K562 (cell line): Measurements from ENCODE around the gene ADCY5. TPM values are rescaled to one million over a fixed set of nuclear protein-coding genes. Genes with fewer than 3 reads are reported as not detected.

Experiments used
- ATAC-seq: fragments of 200-7000 bp; cut with Tn5 transposase; 3 replicates; pipeline ENCODE4 v1.9.1; 2020; ENCODE audit warnings: moderate library complexity
- Bru-seq: library from RNA; stranded (reverse); fragments of 400-500 nt; gene quantifications from one replicate; lab custom pipeline; 2021; lab: Mats Ljungman, UMichigan
- BruChase-seq, 2 experiments: library from RNA; stranded (reverse); fragments of 400-500 nt; gene quantifications; one replicate each; lab custom pipeline; 2021; lab: Mats Ljungman, UMichigan
- BruUV-seq: library from RNA; stranded (reverse); fragments of 400-500 nt; replicated peaks from 2 replicates; lab custom pipeline; 2021; lab: Mats Ljungman, UMichigan
- CTCF ChIA-PET: fragments of 300-600 bp; formaldehyde crosslinking; extraction: SDS; loops from one replicate; lab custom pipeline; 2021; ENCODE audit warnings: low intra/inter-chr PET ratio; lab: Yijun Ruan, JAX
- POLR2A ChIA-PET: fragments of 300-600, 350-650 bp; sonication (Branson Sonifier 250); formaldehyde crosslinking; extraction: SDS; loops from one replicate; lab custom pipeline; 2021; ENCODE audit warnings: antibody characterized with exemption, inconsistent platforms; lab: Yijun Ruan, JAX
- DNase-seq, 4 experiments: peaks; one replicate each; pipeline versions ENCODE4 v3.0.0 to v3.0.0-alpha.2; 2011 to 2018; ENCODE audit warnings: low spot score in 3 of 4, mixed read lengths in 3 of 4; ENCODE audit errors: extremely low read depth in 1 of 4
- FAIRE-seq: peaks from 2 replicates; lab custom pipeline; 2011; peaks lifted over from hg19 to GRCh38; lab: Jason Lieb, UNC
- H2AFZ ChIP-seq: 2 replicates; pipeline ENCODE4 v1.6.0; 2011; ENCODE audit warnings: low read depth, low read length, control low read depth, inconsistent platforms
- H3K27ac ChIP-seq: fragments of 200-600 bp; 3 replicates; pipeline ENCODE4 v1.8.0; 2011; ENCODE audit warnings: low read depth, mild to moderate bottlenecking, control low read depth, inconsistent platforms, low read length, moderate library complexity, mixed read lengths; ENCODE audit errors: extremely low read depth
- H3K27me3 ChIP-seq, 2 experiments: fragments of 300-600 bp in 1 of 2; 2 replicates in 1 of 2; 3 replicates in 1 of 2; pipeline versions ENCODE4 v1.6.0 to v1.8.0; 2011; ENCODE audit warnings: inconsistent platforms in 2 of 2, low read length in 2 of 2, mild to moderate bottlenecking in 1 of 2, mixed read lengths in 1 of 2, moderate library complexity in 1 of 2; ENCODE audit not compliant: control insufficient read depth in 2 of 2, insufficient read depth in 2 of 2
- H3K36me3 ChIP-seq: fragments of 300-600 bp; 3 replicates; pipeline ENCODE4 v1.8.0; 2011; ENCODE audit warnings: mild to moderate bottlenecking, low read length, inconsistent platforms; ENCODE audit not compliant: control insufficient read depth, insufficient read depth
- H3K4me1 ChIP-seq, 2 experiments: fragments of 200-600 bp in 1 of 2; replicated peaks in 1 of 2; 2 replicates in 1 of 2; 3 replicates in 1 of 2; pipeline versions ENCODE4 v1.5.1 to v1.8.0; 2011; ENCODE audit warnings: inconsistent platforms in 2 of 2, low read length in 2 of 2, mild to moderate bottlenecking in 1 of 2, mixed read lengths in 1 of 2, moderate library complexity in 1 of 2; ENCODE audit not compliant: control insufficient read depth in 2 of 2, insufficient read depth in 2 of 2
- H3K4me2 ChIP-seq: 2 replicates; pipeline ENCODE4 v1.6.1; 2011; ENCODE audit warnings: low read length, control low read depth, inconsistent platforms, mixed read lengths; ENCODE audit not compliant: insufficient read depth
- H3K4me3 ChIP-seq: fragments of 200-600 bp; sonication (generic), shearing (Covaris generic); 2 replicates; pipeline ENCODE4 v1.5.1; 2016; ENCODE audit warnings: control low read depth, inconsistent platforms
- H3K79me2 ChIP-seq: fragments of 200-600 bp; 3 replicates; pipeline ENCODE4 v1.8.0; 2011; ENCODE audit warnings: low read length, inconsistent platforms; ENCODE audit not compliant: control insufficient read depth, insufficient read depth
- H3K9ac ChIP-seq, 2 experiments: 2 replicates each; pipeline versions ENCODE4 v1.6.0 to v1.6.1; 2011; ENCODE audit warnings: low read depth in 2 of 2, low read length in 2 of 2, control low read depth in 1 of 2, inconsistent platforms in 1 of 2, mild to moderate bottlenecking in 1 of 2, mixed read lengths in 1 of 2; ENCODE audit not compliant: insufficient read depth in 1 of 2
- H3K9me1 ChIP-seq: one replicate; pipeline ENCODE4 v1.6.0; 2011; ENCODE audit warnings: inconsistent platforms, mild to moderate bottlenecking, low read length, moderate library complexity; ENCODE audit not compliant: control insufficient read depth, insufficient read depth
- H3K9me3 ChIP-seq: replicated peaks from 2 replicates; pipeline ENCODE4 v1.5.1; 2011; ENCODE audit warnings: low read depth, low read length, inconsistent platforms; ENCODE audit not compliant: control insufficient read depth, insufficient read depth
- H4K20me1 ChIP-seq: replicated peaks from 2 replicates; pipeline ENCODE4 v1.6.1; 2011; ENCODE audit warnings: low read length, inconsistent platforms, mixed read lengths; ENCODE audit not compliant: control insufficient read depth, insufficient read depth
- CSDE1 ChIP-seq, 2 experiments: fragments of 450-650 bp; IDR thresholded peaks; 2 replicates each; pipeline ENCODE4 v1.6.1; 2016; ENCODE audit warnings: mild to moderate bottlenecking in 1 of 2
- HNRNPL ChIP-seq: fragments of 200-400 bp; formaldehyde crosslinking; IDR thresholded peaks from 2 replicates; pipeline ENCODE4 v1.6.1; 2017; ENCODE audit warnings: low read depth, mild to moderate bottlenecking, low read length
- ILK ChIP-seq: fragments of 450-650 bp; IDR thresholded peaks from 2 replicates; pipeline ENCODE4 v1.6.1; 2016; ENCODE audit warnings: missing genetic modification characterization, low read depth, mild to moderate bottlenecking, missing compliant biosample characterization, moderate library complexity, borderline replicate concordance
- POLR2B ChIP-seq: fragments of 450-650 bp; IDR thresholded peaks from 2 replicates; pipeline ENCODE4 v1.6.1; 2018; ENCODE audit warnings: low read depth; ENCODE audit not compliant: partially characterized antibody
- ZNF316 ChIP-seq: fragments of 450-650 bp; IDR thresholded peaks from 2 replicates; pipeline ENCODE4 v1.6.1; 2016
- WGBS: fragments of 100-300 bp; shearing (Covaris generic); methylation state at CpG from one replicate; pipeline ENCODE4 v1.1.6; 2016; ENCODE audit warnings: low coverage, mixed read lengths; ENCODE audit not compliant: insufficient coverage; ENCODE audit errors: missing lambda C conversion rate; 5-methylcytosine and 5-hydroxymethylcytosine counted together
- in situ Hi-C: fragments of 300-500 bp; cut with MboI; formaldehyde crosslinking; loops from 4 replicates; pipeline ENCODE4 v1.15.0; 2018; ENCODE audit warnings: inconsistent platforms, mixed read lengths
- intact Hi-C: fragments of 100-400 bp; cut with micrococcal nuclease; formaldehyde crosslinking; loops from 2 replicates; pipeline ENCODE4 v1.14.2; 2022
- long read RNA-seq, 3 experiments: library from polyadenylated mRNA in 2 of 3; library from RNA in 1 of 3; unstranded in 2 of 3; stranded (forward) in 1 of 3; transcript quantifications; one replicate each; pipeline ENCODE4 v2.0.0, GENCODE V29; 2019 to 2022
- polyA minus RNA-seq, 3 experiments: library from RNA; depleted of rRNA, polyadenylated mRNA; stranded (reverse); fragments of >200 nt; gene quantifications; 2 replicates each; pipeline ENCODE4 v1.2.3, GENCODE V29; 2011
- polyA plus RNA-seq, 8 experiments: library from polyadenylated mRNA; depleted of rRNA in 4 of 8; stranded (reverse) in 5 of 8; unstranded in 3 of 8; fragments of >200 nt; fragmentation: Nextera tagmentation in 2 of 8; fragmentation: Illumina TruSeq in 1 of 8; extraction: Ambion mirVana in 2 of 8; extraction: Trizol in 1 of 8; gene quantifications; 2 replicates each; pipeline versions ENCODE4 v1.2.1 to v1.2.3, GENCODE V29; 2011 to 2014; ENCODE audit warnings: inconsistent platforms in 1 of 8, missing spikeins in 1 of 8
- total RNA-seq, 7 experiments: library from RNA; depleted of rRNA in 6 of 7; stranded (reverse); fragments of >200 nt in 6 of 7; fragmentation: Illumina TruSeq in 2 of 7; extraction: Trizol in 2 of 7; gene quantifications; 2 replicates each; pipeline versions ENCODE4 v1.2.1 to v1.2.3, GENCODE V29; 2011 to 2021; ENCODE audit warnings: low replicate concordance in 1 of 7
- TF ChIP-seq, protein P1 (sequence below): conservative IDR thresholded peaks from 2 replicates; pipeline ENCODE4 v1.6.1; 2011; ENCODE audit warnings: low read depth, mild to moderate bottlenecking, low read length; ENCODE audit not compliant: control insufficient read depth
- TF ChIP-seq, protein P2 (sequence below): fragments of 250-450 bp; sonication (Bioruptor Pico); IDR thresholded peaks from 2 replicates; pipeline ENCODE4 v1.5.0; 2021; ENCODE audit warnings: mild to moderate bottlenecking, borderline replicate concordance

ADCY5 gene
- total RNA-seq (2011; cell fraction: chromatin; rRNA removed; ENCODE audit: low replicate concordance): not detected in 2 replicates
- total RNA-seq (2011; cell fraction: nucleolus; rRNA removed): not detected in 2 replicates
- total RNA-seq (2011; cell fraction: nucleoplasm; rRNA removed): not detected in 2 replicates
- total RNA-seq (2014; rRNA removed) (not detected in 2 replicates), total RNA-seq (2014; rRNA removed; fragmentation: Illumina TruSeq; extraction: Trizol) (not detected in 2 replicates), total RNA-seq (2015; rRNA removed; fragmentation: Illumina TruSeq; extraction: Trizol) (not detected in 2 replicates), total RNA-seq (2021) (0.13 TPM in 1 of 2 replicates, not detected in the other), polyA plus RNA-seq (2011; rRNA removed) (not detected in 2 replicates), polyA plus RNA-seq (2014; fragmentation: Illumina TruSeq; extraction: Trizol) (not detected in 2 replicates), polyA plus RNA-seq (2014; fragmentation: Nextera tagmentation; extraction: Ambion mirVana) (under 1 TPM in 1 of 2 experiments, not detected in 1; under 0.01 TPM), polyA plus RNA-seq (2014; rRNA removed) (not detected in 2 replicates), polyA minus RNA-seq (2011; rRNA and poly(A)+ RNA removed) (not detected in 2 replicates), Bru-seq, nascent RNA (percentile 0 among the genes with signal in this experiment), BruChase-seq, experiment 1, labeled RNA remaining after a 2-hour chase (percentile 3 among the genes with signal in this experiment), BruChase-seq, experiment 2, labeled RNA remaining after a 6-hour chase (percentile 0 among the genes with signal in this experiment)
- polyA plus RNA-seq (2011; cell fraction: cytosol; rRNA removed): under 0.01 TPM in 1 of 2 replicates, not detected in the other
- not detected in 2 replicates for polyA plus RNA-seq (2011; cell fraction: nucleus; rRNA removed)
- polyA plus RNA-seq (2012): 0.07 TPM in 2 replicates
- not detected in 2 replicates for polyA minus RNA-seq (2011; cell fraction: cytosol; rRNA and poly(A)+ RNA removed)
- not detected in 2 replicates for polyA minus RNA-seq (2011; cell fraction: nucleus; rRNA and poly(A)+ RNA removed)
- long read RNA-seq, experiment 1: 0 reads
- long read RNA-seq, experiment 2: 0 reads
- long read RNA-seq, experiment 3: 0 reads

DNA sequence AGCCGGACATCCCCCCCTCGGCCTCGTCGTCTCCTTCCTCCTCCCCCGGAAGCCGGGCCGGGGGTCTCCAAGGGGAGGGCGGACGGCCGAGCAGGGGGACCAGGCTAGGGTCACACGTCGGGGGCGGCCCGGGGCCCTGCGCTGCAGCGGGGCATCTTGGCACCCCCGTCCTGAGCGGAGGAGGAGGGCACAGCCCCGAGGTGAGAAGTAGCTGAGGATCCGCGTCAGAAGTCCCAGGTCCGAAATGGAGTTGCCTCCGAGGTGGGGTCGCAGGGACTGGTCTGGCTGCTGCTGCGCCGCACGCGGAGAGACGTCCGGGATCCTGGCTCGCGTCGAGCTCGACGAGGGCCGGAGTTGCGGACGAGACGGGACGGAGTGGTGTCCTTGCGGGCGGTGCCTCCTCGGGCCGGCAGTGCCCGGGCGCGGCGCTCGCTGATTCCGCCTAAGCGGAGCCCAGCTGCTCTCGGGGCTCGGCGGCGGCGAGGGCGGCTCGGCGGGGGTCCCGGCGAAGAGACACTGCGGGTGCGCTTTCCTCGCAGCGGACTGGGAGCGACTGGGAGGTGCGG lies at the start of gene ADCY5:
Gene ADCY5, minus strand, starts transcription at position 555 of the 566 bp plus-strand sequence. Its CDS starts 545 bp downstream, at position 10.
- in situ Hi-C loops (no loop called here), intact Hi-C loops (no loop called here)
- Histone ChIP-seq H2AFZ (peak within 1 kb of the TSS; percentile 81), H3K27me3 (peaks cover 0 to 14% of the 10 kb centered on the region in 2 experiments; a peak in 2 of 5 replicates), H3K4me3 (peak within 1 kb of the TSS; percentile 30), H3K9me1 (peaks cover 3% of the 10 kb centered on the region), H3K27ac (no peak within 1 kb of the TSS), H3K9ac (peak within 1 kb of the TSS in 1 of 2 experiments; percentile 81; a peak in 2 of 4 replicates), H3K36me3 (no peaks in the 10 kb centered on the region), H4K20me1 (peaks cover 6% of the 10 kb centered on the region; the same call in 1 of the 2 replicates), H3K4me1 (peaks cover 0 to 24% of the 10 kb centered on the region in 2 experiments; a peak in 2 of 5 replicates)
- BruUV-seq: no TSS peak
- no peak for ATAC-seq
- CTCF ChIA-PET: no interaction called here
- no peak for TF ChIP-seq ILK (tag)
- TF ChIP-seq, protein P1, sequence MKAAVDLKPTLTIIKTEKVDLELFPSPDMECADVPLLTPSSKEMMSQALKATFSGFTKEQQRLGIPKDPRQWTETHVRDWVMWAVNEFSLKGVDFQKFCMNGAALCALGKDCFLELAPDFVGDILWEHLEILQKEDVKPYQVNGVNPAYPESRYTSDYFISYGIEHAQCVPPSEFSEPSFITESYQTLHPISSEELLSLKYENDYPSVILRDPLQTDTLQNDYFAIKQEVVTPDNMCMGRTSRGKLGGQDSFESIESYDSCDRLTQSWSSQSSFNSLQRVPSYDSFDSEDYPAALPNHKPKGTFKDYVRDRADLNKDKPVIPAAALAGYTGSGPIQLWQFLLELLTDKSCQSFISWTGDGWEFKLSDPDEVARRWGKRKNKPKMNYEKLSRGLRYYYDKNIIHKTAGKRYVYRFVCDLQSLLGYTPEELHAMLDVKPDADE: no peak
- TF ChIP-seq, protein P2, sequence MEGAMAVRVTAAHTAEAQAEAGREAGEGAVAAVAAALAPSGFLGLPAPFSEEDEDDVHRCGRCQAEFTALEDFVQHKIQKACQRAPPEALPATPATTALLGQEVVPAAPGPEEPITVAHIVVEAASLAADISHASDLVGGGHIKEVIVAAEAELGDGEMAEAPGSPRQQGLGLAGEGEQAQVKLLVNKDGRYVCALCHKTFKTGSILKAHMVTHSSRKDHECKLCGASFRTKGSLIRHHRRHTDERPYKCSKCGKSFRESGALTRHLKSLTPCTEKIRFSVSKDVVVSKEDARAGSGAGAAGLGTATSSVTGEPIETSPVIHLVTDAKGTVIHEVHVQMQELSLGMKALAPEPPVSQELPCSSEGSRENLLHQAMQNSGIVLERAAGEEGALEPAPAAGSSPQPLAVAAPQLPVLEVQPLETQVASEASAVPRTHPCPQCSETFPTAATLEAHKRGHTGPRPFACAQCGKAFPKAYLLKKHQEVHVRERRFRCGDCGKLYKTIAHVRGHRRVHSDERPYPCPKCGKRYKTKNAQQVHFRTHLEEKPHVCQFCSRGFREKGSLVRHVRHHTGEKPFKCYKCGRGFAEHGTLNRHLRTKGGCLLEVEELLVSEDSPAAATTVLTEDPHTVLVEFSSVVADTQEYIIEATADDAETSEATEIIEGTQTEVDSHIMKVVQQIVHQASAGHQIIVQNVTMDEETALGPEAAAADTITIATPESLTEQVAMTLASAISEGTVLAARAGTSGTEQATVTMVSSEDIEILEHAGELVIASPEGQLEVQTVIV: no peak
- TF ChIP-seq ZNF316: no peak
- TF ChIP-seq HNRNPL: 0 out of 2 replicates have a peak, but pooled peaks have one; percentile 1
- no peak for TF ChIP-seq CSDE1 (IDR thresholded peaks at IDR 0.05)
- no peak for TF ChIP-seq POLR2B
- TF ChIP-seq, all 486 proteins: peak for 1
- FAIRE-seq: no peak
- no CpG with 5 or more reads among the region's 67 CpGs for WGBS
- H3K4me2 ChIP-seq: no peak within 1 kb of the TSS; the same call in 1 of the 2 replicates
- DNase-seq: no peak
- no peaks in the 10 kb centered on the region for H3K79me2 ChIP-seq
- POLR2A ChIA-PET: no interaction called here
- no peaks in the 10 kb centered on the region for H3K9me3 ChIP-seq
